Astrocyte (in vitro differentiated cells and primary cell): ENCODE measurements around the gene AWAT2. TPM values are rescaled to one million over a fixed set of nuclear protein-coding genes. Genes with fewer than 3 reads are reported as not detected.
A peak's percentile ranks its signal among the peaks of the same experiment; 100 is the strongest.

Experiments
- DNase-seq: peaks from one replicate; pipeline ENCODE4 v3.0.0-alpha.2; 2010; ENCODE audit warnings: low read depth
- FAIRE-seq: peaks from 2 replicates; lab custom pipeline; 2011; peaks lifted over from hg19 to GRCh38; lab: Jason Lieb, UNC
- H2AFZ ChIP-seq: 2 replicates; pipeline ENCODE4 v1.6.0; 2012; ENCODE audit warnings: low read depth, low read length, inconsistent platforms
- H3K27ac ChIP-seq: 2 replicates; pipeline ENCODE4 v1.5.1; 2011; ENCODE audit warnings: low read depth, low read length, inconsistent platforms
- H3K27me3 ChIP-seq: 2 replicates; pipeline ENCODE4 v1.6.0; 2011; ENCODE audit warnings: low read length, inconsistent platforms; ENCODE audit not compliant: insufficient read depth
- H3K36me3 ChIP-seq: 2 replicates; pipeline ENCODE4 v1.5.1; 2011; ENCODE audit warnings: low read length, inconsistent platforms; ENCODE audit not compliant: insufficient read depth
- H3K4me1 ChIP-seq: 2 replicates; pipeline ENCODE4 v1.5.1; 2011; ENCODE audit warnings: low read length, inconsistent platforms; ENCODE audit not compliant: insufficient read depth
- H3K4me2 ChIP-seq: 2 replicates; pipeline ENCODE4 v1.6.0; 2012; ENCODE audit warnings: low read length, inconsistent platforms
- H3K4me3 ChIP-seq: 2 replicates; pipeline ENCODE4 v1.5.1; 2011; ENCODE audit warnings: low read depth, mild to moderate bottlenecking, low read length, inconsistent platforms; ENCODE audit not compliant: insufficient read depth
- H3K79me2 ChIP-seq: 2 replicates; pipeline ENCODE4 v1.6.0; 2012; ENCODE audit warnings: mild to moderate bottlenecking, low read length, inconsistent platforms; ENCODE audit not compliant: insufficient read depth
- H3K9ac ChIP-seq: 2 replicates; pipeline ENCODE4 v1.6.0; 2012; ENCODE audit warnings: mild to moderate bottlenecking, low read length, inconsistent platforms
- H3K9me3 ChIP-seq: 2 replicates; pipeline ENCODE4 v1.5.1; 2012; ENCODE audit warnings: low read depth, mild to moderate bottlenecking, low read length, inconsistent platforms; ENCODE audit not compliant: insufficient read depth
- H4K20me1 ChIP-seq: 2 replicates; pipeline ENCODE4 v1.6.0; 2012; ENCODE audit warnings: low read length, inconsistent platforms; ENCODE audit not compliant: insufficient read depth
- H3K27ac Mint-ChIP-seq: one replicate; pipeline ENCODE4 v1.8.0; 2021; ENCODE audit warnings: mild to moderate bottlenecking, mixed read lengths; ENCODE audit not compliant: unreplicated experiment
- H3K27me3 Mint-ChIP-seq: one replicate; pipeline ENCODE4 v1.8.0; 2021; ENCODE audit warnings: low read depth, mixed read lengths; ENCODE audit not compliant: unreplicated experiment
- H3K36me3 Mint-ChIP-seq: one replicate; pipeline ENCODE4 v1.8.0; 2021; ENCODE audit warnings: low read depth, mixed read lengths; ENCODE audit not compliant: unreplicated experiment
- H3K4me1 Mint-ChIP-seq: one replicate; pipeline ENCODE4 v1.8.0; 2021; ENCODE audit warnings: low read depth, mixed read lengths; ENCODE audit not compliant: unreplicated experiment
- H3K4me3 Mint-ChIP-seq: one replicate; pipeline ENCODE4 v1.8.0; 2021; ENCODE audit warnings: mild to moderate bottlenecking, moderate library complexity, mixed read lengths; ENCODE audit not compliant: unreplicated experiment
- H3K9me3 Mint-ChIP-seq: one replicate; pipeline ENCODE4 v1.8.0; 2021; ENCODE audit warnings: mild to moderate bottlenecking, mixed read lengths; ENCODE audit not compliant: unreplicated experiment
- EZH2 ChIP-seq: IDR thresholded peaks from 2 replicates; pipeline ENCODE4 v1.6.1; 2012; ENCODE audit warnings: mild to moderate bottlenecking, low read length, inconsistent platforms; ENCODE audit not compliant: insufficient read depth
- total RNA-seq: library from RNA; stranded (reverse); gene quantifications from 2 replicates; pipeline ENCODE4 v1.2.1, GENCODE V29; 2021
- TF ChIP-seq, protein P1 (sequence below): IDR thresholded peaks from 2 replicates; pipeline ENCODE4 v1.5.1; 2011; ENCODE audit warnings: low read depth, mild to moderate bottlenecking, inconsistent platforms, low read length, moderate library complexity; ENCODE audit not compliant: insufficient read depth

The AWAT2 gene
- total RNA-seq, 1 donor from 2014 or later: not detected

DNA sequence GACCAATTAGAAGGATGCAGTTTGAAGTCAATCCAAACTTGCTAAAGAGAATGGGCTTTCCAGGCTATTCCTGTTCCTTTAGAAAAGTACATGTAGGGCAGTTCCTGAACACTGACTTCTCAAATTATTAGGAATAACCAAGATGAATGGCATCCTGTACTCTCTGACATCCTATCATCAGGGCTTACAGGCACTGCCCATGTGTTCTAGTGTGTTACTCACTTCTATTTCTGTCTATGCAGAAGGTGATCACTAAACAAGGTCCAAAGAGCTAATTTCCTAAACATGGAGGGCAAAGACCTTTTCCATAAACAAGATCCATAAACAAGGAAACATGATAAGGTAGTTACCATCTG is 53.6 kb downstream of the AWAT2 start:
- no peak for TF ChIP-seq EZH2
- TF ChIP-seq, protein P1, sequence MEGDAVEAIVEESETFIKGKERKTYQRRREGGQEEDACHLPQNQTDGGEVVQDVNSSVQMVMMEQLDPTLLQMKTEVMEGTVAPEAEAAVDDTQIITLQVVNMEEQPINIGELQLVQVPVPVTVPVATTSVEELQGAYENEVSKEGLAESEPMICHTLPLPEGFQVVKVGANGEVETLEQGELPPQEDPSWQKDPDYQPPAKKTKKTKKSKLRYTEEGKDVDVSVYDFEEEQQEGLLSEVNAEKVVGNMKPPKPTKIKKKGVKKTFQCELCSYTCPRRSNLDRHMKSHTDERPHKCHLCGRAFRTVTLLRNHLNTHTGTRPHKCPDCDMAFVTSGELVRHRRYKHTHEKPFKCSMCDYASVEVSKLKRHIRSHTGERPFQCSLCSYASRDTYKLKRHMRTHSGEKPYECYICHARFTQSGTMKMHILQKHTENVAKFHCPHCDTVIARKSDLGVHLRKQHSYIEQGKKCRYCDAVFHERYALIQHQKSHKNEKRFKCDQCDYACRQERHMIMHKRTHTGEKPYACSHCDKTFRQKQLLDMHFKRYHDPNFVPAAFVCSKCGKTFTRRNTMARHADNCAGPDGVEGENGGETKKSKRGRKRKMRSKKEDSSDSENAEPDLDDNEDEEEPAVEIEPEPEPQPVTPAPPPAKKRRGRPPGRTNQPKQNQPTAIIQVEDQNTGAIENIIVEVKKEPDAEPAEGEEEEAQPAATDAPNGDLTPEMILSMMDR: no peak
- Histone ChIP-seq H3K27me3 (no peaks in the 10 kb centered on the region), H3K79me2 (no peaks in the 10 kb centered on the region), H3K27ac (no peak overlapping the region), H3K9me3 (no peaks in the 10 kb centered on the region), H3K4me1 (no peaks in the 10 kb centered on the region), H3K4me2 (no peak overlapping the region), H3K36me3 (no peaks in the 10 kb centered on the region), H4K20me1 (no peaks in the 10 kb centered on the region), H3K4me3 (no peak overlapping the region), H2AFZ (no peak overlapping the region), H3K9ac (no peak overlapping the region)
- H3K9me3 Mint-ChIP-seq: peaks cover 4% of the 10 kb centered on the region
- DNase-seq (no peak), FAIRE-seq (no peak)
- no peak overlapping the region for H3K4me3 Mint-ChIP-seq
- no peaks in the 10 kb centered on the region for H3K36me3 Mint-ChIP-seq
- no peaks in the 10 kb centered on the region for H3K27me3 Mint-ChIP-seq
- no peak overlapping the region for H3K27ac Mint-ChIP-seq
- no peaks in the 10 kb centered on the region for H3K4me1 Mint-ChIP-seq

DNA sequence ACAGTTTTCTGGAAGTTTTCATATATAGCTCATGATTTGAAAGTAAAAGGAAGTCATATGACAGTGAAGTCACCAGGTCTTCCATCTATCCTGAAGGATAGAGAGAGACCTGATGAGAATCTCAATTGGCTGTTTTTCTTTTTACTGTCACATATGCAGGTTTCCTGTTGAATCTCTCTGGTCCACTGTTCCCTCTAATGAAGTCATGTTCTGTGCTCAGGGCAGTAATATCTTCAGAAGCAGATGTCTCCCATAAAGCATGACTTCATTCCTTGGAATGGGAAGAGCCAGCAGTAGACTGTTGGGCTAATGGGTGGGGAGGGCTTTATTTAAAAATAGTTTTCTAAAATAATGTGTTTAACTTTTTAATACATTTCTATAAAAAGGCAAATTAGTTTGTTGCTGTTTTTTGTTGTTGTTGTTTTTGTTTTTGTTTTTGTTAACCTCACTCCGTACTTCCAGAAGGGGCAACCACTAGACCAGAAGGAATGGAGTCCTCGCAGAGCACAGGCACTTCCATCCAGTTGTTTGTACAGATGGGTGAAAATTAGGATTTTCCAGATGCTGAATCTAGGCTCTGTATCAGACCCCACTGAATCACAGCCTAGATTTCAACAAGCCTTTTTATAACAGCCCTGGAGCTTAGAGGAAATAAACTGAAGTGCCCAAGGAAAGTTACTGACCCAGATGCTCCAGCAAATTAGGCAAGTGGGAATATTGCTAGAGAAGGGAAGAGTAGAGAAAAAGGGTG is 54.2 kb downstream of the AWAT2 start:
- H3K4me1 Mint-ChIP-seq: no peaks in the 10 kb centered on the region
- TF ChIP-seq, protein P1: no peak
- H3K9me3 Mint-ChIP-seq: peaks cover 4% of the 10 kb centered on the region
- H3K9ac ChIP-seq: no peak overlapping the region
- peak; percentile 34 for FAIRE-seq
- H4K20me1 ChIP-seq: no peaks in the 10 kb centered on the region
- no peak overlapping the region for H3K4me3 ChIP-seq
- no peak overlapping the region for H3K27ac ChIP-seq
- no peak overlapping the region for H2AFZ ChIP-seq
- no peak overlapping the region for H3K4me3 Mint-ChIP-seq
- no peaks in the 10 kb centered on the region for H3K36me3 ChIP-seq
- no peaks in the 10 kb centered on the region for H3K9me3 ChIP-seq
- H3K4me1 ChIP-seq: no peaks in the 10 kb centered on the region
- no peaks in the 10 kb centered on the region for H3K27me3 Mint-ChIP-seq
- no peak overlapping the region for H3K4me2 ChIP-seq
- no peak overlapping the region for H3K27ac Mint-ChIP-seq
- no peaks in the 10 kb centered on the region for H3K79me2 ChIP-seq
- DNase-seq: no peak
- no peaks in the 10 kb centered on the region for H3K36me3 Mint-ChIP-seq
- no peaks in the 10 kb centered on the region for H3K27me3 ChIP-seq

DNA sequence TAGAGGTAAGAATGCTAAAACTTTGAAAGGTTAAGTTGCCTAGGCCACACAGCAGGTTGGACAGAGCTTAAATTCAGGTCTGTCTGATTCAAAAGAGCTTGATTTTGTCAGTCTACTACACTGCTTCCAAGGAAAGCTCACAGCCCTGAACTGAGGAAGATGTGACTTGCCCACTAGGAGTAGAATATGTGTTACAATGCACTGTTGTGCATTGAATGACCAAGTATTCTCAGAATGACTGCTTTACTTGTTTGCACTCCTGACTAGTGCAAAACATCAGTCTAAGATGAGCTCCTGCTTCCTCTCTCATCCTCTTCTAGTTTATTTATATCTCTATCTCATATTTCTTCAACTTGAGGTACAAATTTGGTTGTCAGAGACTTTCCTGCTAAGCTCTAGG is 56.2 kb downstream of the AWAT2 start:
- H3K4me3 Mint-ChIP-seq: no peak overlapping the region
- H3K4me3 ChIP-seq: no peak overlapping the region
- H3K9me3 Mint-ChIP-seq: peaks cover 4% of the 10 kb centered on the region
- no peak for FAIRE-seq
- H3K4me1 Mint-ChIP-seq: no peaks in the 10 kb centered on the region
- no peaks in the 10 kb centered on the region for H4K20me1 ChIP-seq
- no peaks in the 10 kb centered on the region for H3K36me3 Mint-ChIP-seq
- no peak overlapping the region for H3K9ac ChIP-seq
- H2AFZ ChIP-seq: no peak overlapping the region
- H3K4me1 ChIP-seq: no peaks in the 10 kb centered on the region
- TF ChIP-seq EZH2: no peak
- TF ChIP-seq, protein P1: no peak
- no peak overlapping the region for H3K27ac Mint-ChIP-seq
- H3K36me3 ChIP-seq: no peaks in the 10 kb centered on the region
- H3K27me3 ChIP-seq: no peaks in the 10 kb centered on the region
- no peak overlapping the region for H3K4me2 ChIP-seq
- no peaks in the 10 kb centered on the region for H3K9me3 ChIP-seq
- no peak overlapping the region for H3K27ac ChIP-seq
- no peaks in the 10 kb centered on the region for H3K27me3 Mint-ChIP-seq
- H3K79me2 ChIP-seq: no peaks in the 10 kb centered on the region
- DNase-seq: no peak
